NT2/D1 (cell line): ENCODE results near the gene VCP.

Experiments
- DNase-seq: peaks from one replicate; pipeline ENCODE4 v3.0.0-alpha.2; 2011; ENCODE audit warnings: low read depth, low spot score
- H3K27me3 ChIP-seq: 2 replicates; pipeline ENCODE4 v1.6.0; 2011; ENCODE audit warnings: mild to moderate bottlenecking; ENCODE audit not compliant: insufficient read length, insufficient read depth
- H3K36me3 ChIP-seq: 2 replicates; pipeline ENCODE4 v1.6.1; 2011; ENCODE audit warnings: mild to moderate bottlenecking, low read length, mixed read lengths; ENCODE audit not compliant: insufficient read depth, insufficient read length
- H3K4me1 ChIP-seq: 2 replicates; pipeline ENCODE4 v1.5.1; 2011; ENCODE audit not compliant: insufficient read depth, insufficient read length
- H3K4me3 ChIP-seq: 2 replicates; pipeline ENCODE4 v1.5.1; 2011; ENCODE audit warnings: low read depth; ENCODE audit not compliant: insufficient read length
- H3K9ac ChIP-seq: 2 replicates; pipeline ENCODE4 v1.6.0; 2011; ENCODE audit warnings: low read depth; ENCODE audit not compliant: insufficient read length
- H3K9me3 ChIP-seq: 2 replicates; pipeline ENCODE4 v1.5.1; 2011; ENCODE audit warnings: mild to moderate bottlenecking, low read length; ENCODE audit not compliant: insufficient read depth
- SUZ12 ChIP-seq: IDR thresholded peaks from 2 replicates; pipeline ENCODE4 v1.6.1; 2011; ENCODE audit not compliant: insufficient read length, insufficient read depth; ENCODE audit errors: extremely low read depth
- YY1 ChIP-seq: IDR thresholded peaks from 2 replicates; pipeline ENCODE4 v1.6.1; 2011; ENCODE audit not compliant: insufficient read length, insufficient read depth
- ZNF274 ChIP-seq: IDR thresholded peaks from 2 replicates; pipeline ENCODE4 v1.6.1; 2011; ENCODE audit warnings: mild to moderate bottlenecking, low read depth, low read length

VCP gene

GRCh38 chr9:35054871-35055644 is 17.4 kb downstream of the VCP start:
- Histone ChIP-seq H3K4me3 (no peak overlapping the region), H3K36me3 (peaks cover 71% of the 10 kb centered on the region), H3K9me3 (no peaks in the 10 kb centered on the region), H3K27me3 (no peaks in the 10 kb centered on the region), H3K4me1 (no peaks in the 10 kb centered on the region), H3K9ac (no peak overlapping the region)
- no peak for DNase-seq
- TF ChIP-seq YY1 (no peak), ZNF274 (no peak), SUZ12 (no peak)

- TF ChIP-seq YY1, result no peak
- TF ChIP-seq ZNF274, result no peak
- TF ChIP-seq SUZ12, result no peak
- peaks cover 70% of the 10 kb centered on the region for H3K36me3 ChIP-seq
Observed at GRCh38 chr9:35054185-35054835, 18.1 kb downstream of the VCP start.

GRCh38 chr9:35051069-35051967 is 21.1 kb downstream of the VCP start:
- H3K9me3 ChIP-seq, result no peaks in the 10 kb centered on the region
- H3K4me1 ChIP-seq, result no peaks in the 10 kb centered on the region
- H3K36me3 ChIP-seq, result peaks cover 56% of the 10 kb centered on the region
- peak; percentile 44 for DNase-seq
- H3K27me3 ChIP-seq, result no peaks in the 10 kb centered on the region
- no peak overlapping the region for H3K4me3 ChIP-seq
- no peak for TF ChIP-seq YY1
- TF ChIP-seq SUZ12, result no peak
- TF ChIP-seq ZNF274, result no peak
- H3K9ac ChIP-seq, result no peak overlapping the region

More at GRCh38 chr9:35054185-35054835, 18.1 kb downstream of the VCP start:
- Histone ChIP-seq H3K4me3 (no peak overlapping the region), H3K9ac (no peak overlapping the region), H3K4me1 (no peaks in the 10 kb centered on the region), H3K27me3 (no peaks in the 10 kb centered on the region), H3K9me3 (no peaks in the 10 kb centered on the region)
- DNase-seq, result no peak

GRCh38 chr9:35048511-35048910 is 23.9 kb downstream of the VCP start:
- peaks cover 37% of the 10 kb centered on the region for H3K36me3 ChIP-seq
- H3K4me3 ChIP-seq, result no peak overlapping the region
- no peaks in the 10 kb centered on the region for H3K9me3 ChIP-seq
- H3K27me3 ChIP-seq, result no peaks in the 10 kb centered on the region
- DNase-seq, result no peak
- H3K4me1 ChIP-seq, result peaks cover 8% of the 10 kb centered on the region
- H3K9ac ChIP-seq, result no peak overlapping the region
- TF ChIP-seq ZNF274 (no peak), SUZ12 (no peak), YY1 (no peak)

- no peaks in the 10 kb centered on the region for H3K27me3 ChIP-seq
- H3K4me1 ChIP-seq, result peaks cover 12% of the 10 kb centered on the region
- H3K9me3 ChIP-seq, result no peaks in the 10 kb centered on the region
- no peak overlapping the region for H3K9ac ChIP-seq
- DNase-seq, result peak; percentile 58
- H3K4me3 ChIP-seq, result no peak overlapping the region
- peaks cover 23% of the 10 kb centered on the region for H3K36me3 ChIP-seq
- no peak for TF ChIP-seq SUZ12
- no peak for TF ChIP-seq YY1
- TF ChIP-seq ZNF274, result no peak
Observed at GRCh38 chr9:35044071-35044470, 28.4 kb downstream of the VCP start.

GRCh38 chr9:35042891-35043545 is 29.4 kb downstream of the VCP start:
- no peak for DNase-seq
- peaks cover 13% of the 10 kb centered on the region for H3K36me3 ChIP-seq
- TF ChIP-seq SUZ12 (no peak), ZNF274 (no peak), YY1 (no peak)
- H3K4me1 ChIP-seq, result peaks cover 12% of the 10 kb centered on the region
- no peaks in the 10 kb centered on the region for H3K9me3 ChIP-seq
- H3K4me3 ChIP-seq, result no peak overlapping the region
- H3K9ac ChIP-seq, result peak overlapping the region; percentile 21
- no peaks in the 10 kb centered on the region for H3K27me3 ChIP-seq
